ENCODE results near the gene WAPL. TPM values are rescaled to one million over a fixed set of nuclear protein-coding genes. Genes with fewer than 3 reads are reported as not detected.

Gene WAPL
- total and polyA plus RNA-seq, 2 of the 13 experiments (the other 11 are each of a cell fraction or from before 2014, with no cell fraction given), result 13.2 to 43.5 TPM

DNA sequence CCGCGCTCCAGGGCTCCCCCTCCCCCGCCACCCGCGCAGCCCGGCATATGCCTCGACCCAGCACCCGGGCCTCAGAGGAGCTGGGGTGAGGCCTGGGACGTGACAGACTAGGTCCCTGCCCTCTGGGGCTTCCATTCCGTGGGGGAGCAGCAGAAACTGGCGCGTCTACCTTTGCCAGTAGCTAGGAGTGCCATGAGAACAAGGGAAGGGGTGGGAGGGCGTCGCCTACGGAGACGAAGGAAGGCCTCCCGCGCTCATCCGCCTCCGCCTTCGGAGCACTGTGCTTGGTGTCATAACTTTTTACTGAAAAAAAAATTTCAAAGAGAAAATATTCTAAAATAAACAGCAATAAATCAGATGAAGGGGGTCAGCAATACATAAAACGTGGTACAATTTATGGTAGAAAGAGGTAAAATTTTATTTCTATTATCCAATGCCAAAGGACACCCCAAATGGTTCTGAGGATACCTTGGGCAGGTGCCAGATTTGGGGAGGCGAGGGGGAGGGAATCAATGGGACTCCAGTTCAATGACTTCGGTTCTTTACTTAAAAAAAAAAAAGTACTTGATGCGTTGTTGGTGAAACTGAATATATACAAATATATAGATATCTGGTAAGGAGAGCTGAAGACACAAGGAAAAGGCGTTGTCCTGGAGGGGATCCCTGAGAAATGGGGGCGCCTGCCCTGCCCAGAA, 119.9 kb downstream of the WAPL start (continued):
- TF ChIP-seq, protein P1, sequence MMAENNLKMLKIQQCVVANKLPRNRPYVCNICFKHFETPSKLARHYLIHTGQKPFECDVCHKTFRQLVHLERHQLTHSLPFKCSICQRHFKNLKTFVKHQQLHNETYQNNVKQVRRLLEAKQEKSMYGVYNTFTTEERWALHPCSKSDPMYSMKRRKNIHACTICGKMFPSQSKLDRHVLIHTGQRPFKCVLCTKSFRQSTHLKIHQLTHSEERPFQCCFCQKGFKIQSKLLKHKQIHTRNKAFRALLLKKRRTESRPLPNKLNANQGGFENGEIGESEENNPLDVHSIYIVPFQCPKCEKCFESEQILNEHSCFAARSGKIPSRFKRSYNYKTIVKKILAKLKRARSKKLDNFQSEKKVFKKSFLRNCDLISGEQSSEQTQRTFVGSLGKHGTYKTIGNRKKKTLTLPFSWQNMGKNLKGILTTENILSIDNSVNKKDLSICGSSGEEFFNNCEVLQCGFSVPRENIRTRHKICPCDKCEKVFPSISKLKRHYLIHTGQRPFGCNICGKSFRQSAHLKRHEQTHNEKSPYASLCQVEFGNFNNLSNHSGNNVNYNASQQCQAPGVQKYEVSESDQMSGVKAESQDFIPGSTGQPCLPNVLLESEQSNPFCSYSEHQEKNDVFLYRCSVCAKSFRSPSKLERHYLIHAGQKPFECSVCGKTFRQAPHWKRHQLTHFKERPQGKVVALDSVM (CRISPR knock-in tag; IDR thresholded peaks at IDR 0.05), result 0 out of 2 replicates have a peak, but pooled peaks have one; percentile 16

GRCh38 chr10:86400705-86401587, 120.6 kb downstream of the WAPL start:
- in situ Hi-C loops (cut with HindIII; ENCODE audit: extremely low pct_ligation_motif_present, low pct_unique_long_range_greater_than_20kb), result loop anchor here (5.0 kb wide), 1 partner anchor 36 kb away; no protein-coding TSS in a partner anchor
- peak; percentile 39 for ATAC-seq
- TF ChIP-seq RBFOX2 (IDR thresholded peaks at IDR 0.05; ENCODE audit: low read depth, low read length), result peak; percentile 84
- peak; percentile 16; the same call in 1 of the 2 replicates for TF ChIP-seq HDAC2 (CRISPR knock-in tag; IDR thresholded peaks at IDR 0.05)
- peak; percentile 44; the same call in 1 of the 2 replicates for TF ChIP-seq HOXD1 (CRISPR knock-in tag; IDR thresholded peaks at IDR 0.05)
- peak; percentile 89 for TF ChIP-seq ADNP (CRISPR knock-in tag; IDR thresholded peaks at IDR 0.05)
- peak; percentile 45; the same call in 1 of the 2 replicates for TF ChIP-seq BRD4 (CRISPR knock-in tag; IDR thresholded peaks at IDR 0.05)
- no peak for TF ChIP-seq ZBTB3 (CRISPR knock-in tag; IDR thresholded peaks at IDR 0.05; ENCODE audit: borderline replicate concordance, low read depth)
- peak; percentile 21; the same call in 1 of the 2 replicates for TF ChIP-seq POLR2G (IDR thresholded peaks at IDR 0.05; ENCODE audit: low read depth, low read length)
- TF ChIP-seq ELF1 (CRISPR knock-in tag; IDR thresholded peaks at IDR 0.05), result peak; percentile 29; the same call in 1 of the 2 replicates
- TF ChIP-seq ZNF589 (CRISPR knock-in tag; conservative IDR thresholded peaks at IDR 0.05), result 0 out of 2 replicates have a peak, but pooled peaks have one; percentile 15
- TF ChIP-seq EEA1 (CRISPR knock-in tag; IDR thresholded peaks at IDR 0.05; ENCODE audit: borderline replicate concordance), result 0 out of 2 replicates have a peak, but pooled peaks have one; percentile 14
- peak; percentile 61; the same call in 1 of the 2 replicates for TF ChIP-seq ZMYM2 (CRISPR knock-in tag; IDR thresholded peaks at IDR 0.05)
- TF ChIP-seq DRAP1 (CRISPR knock-in tag; IDR thresholded peaks at IDR 0.05), result no peak
- TF ChIP-seq ZFP90 (CRISPR knock-in tag; IDR thresholded peaks at IDR 0.05; ENCODE audit: borderline replicate concordance), result peak; percentile 35; the same call in 1 of the 2 replicates
- TF ChIP-seq KDM2A (CRISPR knock-in tag; IDR thresholded peaks at IDR 0.05; ENCODE audit: borderline replicate concordance, low read depth), result peak; percentile 66; the same call in 1 of the 2 replicates
- peak; percentile 98 for TF ChIP-seq ZMYM3 (CRISPR knock-in tag; IDR thresholded peaks at IDR 0.05)

More at GRCh38 chr10:86400705-86401587, 120.6 kb downstream of the WAPL start:
- H3K36me3 ChIP-seq (replicated peaks in 1 of 2; ENCODE audit: control insufficient read depth in 1 of 2, insufficient read depth in 2 of 2, low read length in 2 of 2), result no peaks in the 10 kb centered on the region
- WGBS (ENCODE audit: low lambda C conversion rate), result 2% methylated on average over 17 of the region's 76 CpGs
- DNase-seq (ENCODE audit: low spot score) (peak; percentile 27), FAIRE-seq (no peak)
- peak overlapping the region; percentile 74 for H3K27ac ChIP-seq (ENCODE audit: extremely low read length, insufficient read depth, low read length)
- H3K9ac ChIP-seq (ENCODE audit: insufficient read depth, low read depth, low read length), result peak overlapping the region; percentile 90
- ChIA-PET POLR2A (interaction anchor here (0.6 to 4.7 kb wide), 20 partner anchors 8 to 185 kb away, joined by 3 to 79 read pairs (median 4); partner anchors contain the start of gene WAPL), CTCF (ENCODE audit: low intra/inter-chr PET ratio, low total read pairs) (interaction anchor here (2.5 kb wide), 1 partner anchor 184 kb away, joined by 43 read pairs; no protein-coding TSS in a partner anchor)
- peaks cover 28% of the 10 kb centered on the region for H3K4me1 ChIP-seq (ENCODE audit: insufficient read depth, low read length)
- H2AFZ ChIP-seq (ENCODE audit: low read length), result no peak overlapping the region
- intact Hi-C loops (cut with micrococcal nuclease; ENCODE audit: unreplicated experiment), result loop anchor here (1.0 to 2.0 kb wide), 5 partner anchors 9 to 184 kb away; partner anchors contain the start of gene WAPL
- peaks cover 4% of the 10 kb centered on the region for H3K79me2 ChIP-seq (ENCODE audit: insufficient read depth, low read length)
- peak overlapping the region; percentile 71 to 88 (median 80) for H3K4me3 ChIP-seq (replicated peaks in 1 of 3; ENCODE audit: insufficient read depth in 1 of 3, low read depth in 2 of 3, low read length in 3 of 3)
- no peaks in the 10 kb centered on the region for H3K9me3 ChIP-seq (ENCODE audit: low read length)
- H3K4me2 ChIP-seq (ENCODE audit: low read depth, low read length), result peak overlapping the region; percentile 90
- no peaks in the 10 kb centered on the region for H4K20me1 ChIP-seq (ENCODE audit: insufficient read depth, low read length)
- 0 out of 5 replicates have a peak, but pooled peaks cover 0 to 4% of the 10 kb centered on the region in 2 experiments for H3K27me3 ChIP-seq (ENCODE audit: control insufficient read depth in 1 of 2, insufficient read depth in 2 of 2, low read length in 2 of 2)
- TSS peak; percentile 56 for BruUV-seq (replicated peaks)
